Right renal pelvis (tissue), 4 donors: ENCODE measurements around the gene CD44. TPM values are rescaled to one million over a fixed set of nuclear protein-coding genes. Genes with fewer than 3 reads are reported as not detected.

Source experiments
- DNase-seq, 4 donors: peaks; one replicate each; pipeline ENCODE4 v3.0.0-alpha.2; 2013; ENCODE audit warnings: low read depth in 4 of 4, low spot score in 3 of 4, missing footprints in 1 of 4
- polyA plus RNA-seq, 4 donors: library from polyadenylated mRNA; unstranded; fragments of 120-200 nt; gene quantifications; one replicate each; pipeline ENCODE4 v1.2.1, GENCODE V29; 2013; ENCODE audit not compliant: insufficient read length in 4 of 4

CD44 gene
- polyA plus RNA-seq, 4 donors: 11.6 to 15.2 (median 12.3) TPM

DNA sequence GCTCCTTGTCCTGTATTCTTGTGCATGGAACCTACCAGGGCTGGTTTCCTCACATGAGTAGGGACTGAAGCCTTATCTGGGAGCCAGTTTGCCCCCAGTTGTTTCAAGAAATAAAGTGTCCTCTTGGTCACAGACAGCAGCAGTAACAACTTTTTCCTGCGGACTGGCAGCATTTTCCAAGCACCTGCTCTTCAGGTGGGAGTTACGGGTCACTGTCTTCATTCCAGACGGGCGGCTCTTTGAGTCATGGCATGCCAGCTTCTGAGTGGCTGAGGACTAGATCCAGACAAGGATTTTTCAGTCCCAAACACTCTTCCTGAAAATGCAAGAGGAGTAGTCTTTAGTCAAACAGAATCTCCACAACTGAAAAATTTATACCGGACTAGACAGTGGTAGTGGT, 2.7 kb upstream of the CD44 start:
- no peak for DNase-seq

DNA sequence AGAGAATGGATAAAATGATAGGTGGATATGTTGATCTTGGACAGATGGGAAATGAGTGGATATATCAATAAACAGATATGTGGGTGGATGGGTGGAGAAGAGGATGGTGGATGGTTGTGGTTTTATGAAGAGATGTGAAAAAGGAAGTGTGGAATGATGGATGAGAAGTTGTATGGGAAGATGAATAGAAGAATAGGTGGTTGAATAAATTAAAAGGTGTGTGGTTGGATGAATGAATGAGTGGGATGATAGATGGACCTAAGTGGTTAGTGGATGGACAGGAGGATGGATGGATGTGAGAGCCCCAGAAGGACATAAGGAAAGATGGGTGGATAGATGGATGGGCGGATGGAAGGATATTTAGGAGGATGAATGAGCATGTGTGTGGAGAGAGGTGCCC, 913 bp upstream of the CD44 start:
- DNase-seq: no peak

DNA sequence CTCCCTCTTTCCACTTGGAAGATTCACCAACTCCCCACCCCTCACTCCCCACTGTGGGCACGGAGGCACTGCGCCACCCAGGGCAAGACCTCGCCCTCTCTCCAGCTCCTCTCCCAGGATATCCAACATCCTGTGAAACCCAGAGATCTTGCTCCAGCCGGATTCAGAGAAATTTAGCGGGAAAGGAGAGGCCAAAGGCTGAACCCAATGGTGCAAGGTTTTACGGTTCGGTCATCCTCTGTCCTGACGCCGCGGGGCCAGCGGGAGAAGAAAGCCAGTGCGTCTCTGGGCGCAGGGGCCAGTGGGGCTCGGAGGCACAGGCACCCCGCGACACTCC, 397 bp upstream of the CD44 start:
- no peak for DNase-seq

DNA sequence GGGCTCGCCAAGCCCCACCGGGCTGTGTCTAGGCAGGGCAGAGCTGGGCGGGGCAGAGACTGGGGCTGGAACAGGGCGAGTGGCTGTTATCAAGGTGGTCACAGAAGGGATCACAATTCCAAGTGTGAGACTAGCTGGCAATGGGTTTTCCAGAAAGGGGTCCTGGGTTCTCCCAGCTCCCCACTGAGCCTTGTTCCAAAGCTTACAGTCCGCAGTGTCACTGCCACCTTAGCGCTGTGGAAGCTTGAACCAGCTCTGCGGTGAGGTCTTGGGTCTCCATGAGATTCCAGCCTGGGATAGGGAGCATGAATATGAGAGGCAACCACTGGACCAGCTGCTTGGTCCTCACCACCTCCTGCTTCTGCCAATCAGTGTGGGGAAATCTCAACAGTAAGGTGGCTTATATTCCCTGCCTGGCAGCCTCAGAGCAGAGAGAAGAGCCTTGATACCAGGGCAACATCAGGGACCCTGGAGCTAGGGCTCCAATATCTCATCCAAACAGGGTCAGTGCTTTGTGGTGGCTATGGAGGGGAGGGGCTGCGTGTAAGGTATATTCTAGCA, 831 bp downstream of the CD44 start:
- DNase-seq: no peak

DNA sequence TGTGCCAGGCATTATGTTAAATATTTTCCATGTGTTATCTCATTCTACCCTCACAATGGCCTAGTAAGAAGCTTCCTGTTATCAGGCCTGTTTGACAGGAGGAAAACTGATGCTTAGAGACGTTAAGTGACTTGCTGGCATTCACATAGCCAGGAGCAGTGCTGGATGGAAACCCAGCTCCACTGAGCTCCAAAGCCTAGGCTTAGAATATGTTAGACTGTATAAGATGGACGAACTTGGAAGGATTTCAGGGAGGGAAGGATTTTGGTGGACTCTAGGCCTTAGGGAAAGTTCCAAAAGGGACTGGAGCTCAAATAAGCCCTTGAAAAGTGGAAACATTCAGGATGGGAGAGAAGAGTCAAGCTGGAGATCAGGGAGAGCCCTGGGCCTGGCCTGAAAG, 2.1 kb downstream of the CD44 start:
- no peak for DNase-seq

DNA sequence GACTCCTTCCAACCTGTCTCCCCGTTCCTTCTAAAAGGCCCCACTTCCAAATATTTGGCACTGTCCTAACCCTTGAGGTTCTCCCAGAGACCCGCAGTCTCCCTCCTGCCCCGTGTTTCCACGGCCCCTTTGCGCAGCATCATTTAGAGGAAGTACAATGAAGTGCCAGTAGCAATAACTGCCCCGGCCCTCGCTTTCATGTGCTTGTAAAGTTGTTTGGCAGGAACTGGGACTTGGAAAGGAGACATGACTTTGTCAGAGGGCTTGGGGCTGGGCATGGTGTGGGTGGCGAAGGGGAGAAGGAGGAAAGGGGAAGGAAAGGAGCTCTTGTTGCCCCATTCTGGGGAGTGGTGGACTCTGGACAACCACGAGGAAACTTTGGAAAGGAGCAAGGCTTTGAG, 2.6 kb downstream of the CD44 start:
- DNase-seq: no peak

DNA sequence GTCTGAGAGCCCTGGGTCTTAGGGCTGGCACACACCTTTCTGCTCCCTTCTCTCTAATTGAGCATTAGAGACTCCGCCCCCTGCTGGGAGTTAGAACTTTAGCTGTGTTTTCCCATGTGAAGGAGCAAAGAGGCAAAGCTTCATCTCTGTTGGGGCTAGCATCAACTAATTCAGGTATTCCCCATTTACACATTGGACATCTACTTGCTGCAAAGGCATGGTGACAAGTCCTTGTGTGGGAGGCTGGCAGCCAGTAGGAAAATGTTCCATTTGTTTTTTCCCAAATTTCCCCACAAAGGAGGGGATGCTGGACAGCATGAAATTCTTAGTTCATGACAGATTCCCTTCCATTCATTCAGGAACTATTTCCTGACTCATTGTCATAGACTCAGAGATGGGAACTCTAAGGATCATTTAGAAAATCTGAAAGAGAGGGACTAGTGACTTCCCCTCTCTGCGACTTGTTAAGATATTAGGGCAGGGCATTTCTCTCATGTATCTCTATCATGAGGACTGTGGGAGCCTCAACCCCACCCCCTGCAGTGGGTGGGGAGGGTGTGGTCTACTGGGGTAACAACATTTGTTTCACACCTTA, 3.6 kb downstream of the CD44 start:
- DNase-seq: no peak

DNA sequence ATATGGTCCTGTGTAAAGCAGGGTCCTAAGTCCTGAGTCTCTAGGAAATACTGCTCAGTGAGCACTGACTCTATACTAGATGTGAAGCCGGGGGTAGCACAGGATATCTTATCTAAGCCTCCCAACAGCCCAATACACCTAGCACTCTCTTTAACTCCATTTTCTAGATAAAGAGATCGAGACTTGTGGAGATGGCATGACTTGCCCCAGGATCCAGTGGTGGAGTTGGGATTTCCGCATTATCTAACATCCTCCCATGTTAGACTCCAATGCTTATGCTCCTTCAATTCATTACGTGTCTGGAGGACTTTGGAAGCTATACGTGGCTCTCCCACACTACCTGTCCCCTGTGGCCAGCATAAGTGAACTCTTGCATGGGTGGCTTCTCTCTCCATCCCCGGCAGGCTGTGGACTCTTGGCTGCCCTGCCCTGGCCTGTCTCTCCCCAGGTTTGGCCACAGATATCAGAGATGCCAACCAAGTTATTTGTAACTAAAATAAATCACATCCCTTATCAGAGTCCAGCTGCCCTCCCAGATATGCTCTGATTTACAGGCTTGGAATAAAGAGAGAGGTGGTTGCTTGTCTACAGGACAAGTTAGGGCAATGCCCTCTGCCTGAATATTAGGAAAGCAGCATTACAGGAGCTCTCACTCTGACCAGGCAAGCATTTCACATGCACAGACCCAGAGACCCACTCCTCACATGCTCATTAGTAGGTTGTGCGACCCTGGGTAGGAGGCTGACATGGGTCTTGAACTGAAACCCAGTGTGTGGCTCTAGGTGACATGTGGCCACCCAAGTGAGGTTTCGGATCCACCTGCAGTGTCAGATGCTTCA, 4.5 kb downstream of the CD44 start:
- DNase-seq: no peak

DNA sequence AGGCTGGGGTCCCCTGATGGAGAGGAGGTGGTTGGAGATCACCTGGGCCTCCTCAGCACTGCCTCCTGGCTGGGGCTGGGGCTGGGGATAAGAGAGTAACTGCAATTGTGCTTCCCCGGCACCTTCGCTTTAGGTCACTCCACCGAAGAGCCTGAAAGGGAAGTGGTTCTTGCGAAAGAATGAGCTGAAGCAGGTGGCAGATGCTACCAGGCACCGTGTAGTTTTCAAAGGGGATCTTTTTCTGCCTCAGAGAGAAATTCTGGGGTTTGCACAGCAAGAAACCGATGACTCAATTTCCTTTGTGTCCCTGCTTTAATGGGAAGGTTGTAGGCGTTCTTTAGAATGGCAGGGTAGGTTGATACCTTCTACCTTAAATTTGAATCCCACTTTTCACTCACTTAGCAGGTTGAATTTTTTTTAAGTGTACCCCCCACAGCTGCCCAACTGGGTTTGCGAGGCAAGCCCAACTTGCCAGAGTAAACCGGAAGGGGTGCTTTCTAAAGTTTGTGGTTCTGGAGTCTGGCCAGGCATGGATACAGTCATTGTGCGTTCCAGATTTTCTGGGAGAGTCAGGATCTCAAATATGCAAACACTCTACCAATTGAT, 5.3 kb downstream of the CD44 start:
- DNase-seq: no peak

DNA sequence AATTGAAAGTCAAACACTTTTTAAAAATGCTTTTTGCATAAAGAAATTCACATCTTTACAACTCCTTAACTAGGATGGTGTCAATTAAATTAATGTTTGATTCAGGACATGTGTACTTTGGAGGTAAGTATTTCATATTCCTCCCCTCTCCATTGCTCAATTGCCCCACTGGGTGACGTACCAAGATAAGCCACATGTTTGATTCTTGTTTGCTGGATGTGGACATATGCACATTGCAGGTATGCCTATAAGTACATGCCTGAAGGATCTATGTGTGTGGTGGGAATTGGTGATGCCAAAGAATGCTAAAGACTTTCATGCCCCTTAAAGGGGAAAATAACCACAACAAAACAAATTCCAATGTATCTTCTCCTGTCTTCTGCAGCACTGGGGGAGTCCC, 5.8 kb downstream of the CD44 start:
- no peak for DNase-seq

DNA sequence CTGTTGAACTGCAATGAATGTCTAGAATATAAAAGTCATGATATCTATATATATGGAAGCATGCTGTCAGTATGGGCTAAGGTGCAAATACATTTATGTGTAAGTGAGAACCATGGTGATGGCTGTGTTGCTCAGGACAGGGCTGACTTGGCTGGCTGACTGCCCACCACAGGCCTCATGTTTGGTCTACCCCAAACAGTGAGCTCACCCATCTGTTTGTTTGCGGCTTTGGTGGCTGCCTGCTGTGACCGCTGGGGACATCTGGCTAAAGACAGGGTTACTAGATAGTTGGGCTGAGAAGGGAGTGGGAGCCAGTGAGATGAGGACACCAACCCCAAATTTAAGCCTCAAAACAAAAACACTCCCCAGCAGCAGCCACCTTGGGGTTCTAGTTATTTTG, 6.3 kb downstream of the CD44 start:
- no peak for DNase-seq

DNA sequence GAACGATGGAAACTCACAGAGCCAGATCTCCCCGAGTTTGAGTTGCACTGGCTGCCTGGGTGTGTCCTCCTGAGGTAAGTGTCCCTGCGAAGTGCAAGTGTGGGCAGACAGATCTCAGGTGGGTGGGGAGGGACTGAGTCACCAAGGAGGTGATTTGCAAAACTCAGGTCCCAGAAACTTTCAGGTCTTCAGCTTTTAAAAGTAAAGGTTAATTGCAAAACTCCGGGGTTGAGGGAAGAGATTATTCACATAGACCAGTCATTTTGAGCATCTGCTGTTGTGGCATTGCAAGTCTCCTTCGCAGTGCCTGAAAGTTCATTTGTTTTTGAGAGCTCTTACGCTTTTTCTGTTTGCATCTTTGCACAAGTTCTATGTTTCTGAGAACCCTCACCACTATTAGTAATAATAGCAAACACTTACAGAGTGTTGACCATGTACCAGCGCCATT, 7.1 kb downstream of the CD44 start:
- DNase-seq: no peak

DNA sequence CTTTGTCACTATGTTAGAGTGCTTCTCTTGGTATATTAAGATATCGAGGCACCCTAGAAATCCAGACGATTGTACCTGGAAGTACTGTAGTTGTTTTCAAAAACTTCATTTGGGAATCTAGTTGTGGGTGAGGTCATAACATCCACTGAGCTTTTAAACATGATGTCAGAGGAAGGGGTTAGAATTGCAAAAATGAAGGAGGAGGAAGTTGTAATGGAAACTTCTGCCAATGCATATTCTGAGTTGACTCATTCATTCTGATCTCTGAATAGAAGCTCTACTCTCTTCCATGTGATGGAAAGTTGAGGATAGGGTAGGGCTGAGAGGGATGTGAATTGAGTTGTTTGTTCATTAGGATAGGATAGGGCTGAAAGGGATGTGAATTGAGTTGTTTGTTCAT, 7.7 kb downstream of the CD44 start:
- DNase-seq: no peak

DNA sequence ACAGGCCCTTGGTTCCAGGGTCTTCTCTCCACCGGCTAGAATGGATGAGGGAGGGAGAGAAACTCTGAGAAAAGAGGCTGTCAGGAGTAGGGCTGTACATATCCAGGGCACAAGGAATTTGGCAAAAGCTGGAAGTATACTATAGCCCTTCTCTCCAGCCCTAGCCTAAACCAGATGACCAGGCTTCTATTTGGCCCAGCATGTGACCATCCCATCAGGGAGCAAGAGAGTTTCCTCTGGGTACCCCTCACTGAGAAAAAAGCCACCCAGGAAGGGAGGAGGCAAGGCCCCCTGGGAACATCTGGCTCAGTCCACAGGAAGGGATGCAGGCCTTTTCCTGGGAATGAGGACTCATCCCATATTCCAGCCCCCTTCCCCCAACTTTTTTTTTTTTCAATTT, 8.3 kb downstream of the CD44 start:
- DNase-seq: no peak

DNA sequence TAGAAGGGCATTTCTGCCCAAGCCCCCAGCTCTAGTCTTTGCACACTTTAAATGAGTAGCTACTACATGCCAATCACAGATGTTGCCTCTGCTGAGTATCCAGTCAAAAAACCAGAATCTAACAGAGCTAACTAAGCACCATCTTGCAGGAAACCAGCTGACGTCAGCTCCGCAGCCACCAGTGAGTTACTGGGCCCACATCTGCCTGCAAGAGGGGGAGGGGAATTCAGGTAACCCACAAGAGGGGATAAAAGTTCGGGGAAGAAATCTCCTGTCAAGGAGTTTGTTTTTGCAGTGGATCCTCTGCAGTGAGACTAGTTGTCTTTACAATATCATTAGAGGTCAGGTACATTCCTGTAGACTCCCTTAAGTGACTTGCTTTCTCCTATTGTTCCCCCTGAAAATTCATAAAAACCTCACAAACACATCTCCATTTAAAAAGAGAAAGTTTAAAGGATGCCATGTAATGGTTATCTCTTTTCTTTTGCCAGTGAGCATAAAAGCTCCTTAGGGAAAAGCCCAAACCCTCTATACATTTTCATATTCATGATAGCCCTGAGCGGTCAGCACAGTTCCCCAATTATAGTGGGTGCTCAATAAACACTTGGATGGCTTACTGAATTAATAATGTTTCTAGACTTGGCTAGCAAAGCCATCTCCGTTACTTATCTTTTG, 9.3 kb downstream of the CD44 start:
- DNase-seq: no peak

DNA sequence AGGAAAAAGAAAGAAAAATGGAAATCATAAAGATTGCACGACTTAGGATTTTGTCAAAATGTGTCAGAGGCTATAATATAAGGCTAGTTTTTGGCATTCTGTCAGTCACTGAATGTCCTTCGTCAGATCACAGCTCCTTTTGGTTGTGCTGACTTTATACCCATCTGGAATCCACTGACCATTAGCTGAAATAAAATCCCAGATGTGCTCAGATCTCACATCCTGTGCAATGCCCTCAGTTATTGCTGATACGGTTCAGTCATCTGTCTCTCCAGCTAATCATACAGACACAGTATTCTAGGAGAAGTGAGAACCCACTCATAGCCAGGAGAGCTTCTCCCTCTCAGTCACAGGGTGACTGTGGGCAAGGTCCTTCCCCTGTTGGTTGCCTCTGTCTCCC, 11.5 kb downstream of the CD44 start:
- DNase-seq: no peak

DNA sequence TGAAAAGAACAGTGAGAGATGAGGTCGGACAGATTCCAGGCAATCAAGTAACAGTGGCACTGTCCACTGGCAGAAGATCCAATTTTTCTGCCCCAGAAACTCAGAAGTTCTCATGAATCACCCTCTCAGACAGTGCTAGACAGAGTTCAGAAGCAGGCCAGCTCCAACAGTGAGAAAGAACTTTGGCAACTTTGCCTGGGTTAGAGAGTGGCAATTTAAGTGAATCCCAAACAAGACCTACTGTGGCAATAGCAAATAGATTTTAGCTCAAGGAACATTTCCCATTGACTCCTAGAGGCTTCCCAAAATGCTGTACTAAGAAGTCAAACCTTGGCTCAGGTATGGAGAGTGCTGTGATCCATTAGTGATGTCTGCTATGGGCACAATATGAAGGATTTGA, 12.3 kb downstream of the CD44 start:
- no peak for DNase-seq

DNA sequence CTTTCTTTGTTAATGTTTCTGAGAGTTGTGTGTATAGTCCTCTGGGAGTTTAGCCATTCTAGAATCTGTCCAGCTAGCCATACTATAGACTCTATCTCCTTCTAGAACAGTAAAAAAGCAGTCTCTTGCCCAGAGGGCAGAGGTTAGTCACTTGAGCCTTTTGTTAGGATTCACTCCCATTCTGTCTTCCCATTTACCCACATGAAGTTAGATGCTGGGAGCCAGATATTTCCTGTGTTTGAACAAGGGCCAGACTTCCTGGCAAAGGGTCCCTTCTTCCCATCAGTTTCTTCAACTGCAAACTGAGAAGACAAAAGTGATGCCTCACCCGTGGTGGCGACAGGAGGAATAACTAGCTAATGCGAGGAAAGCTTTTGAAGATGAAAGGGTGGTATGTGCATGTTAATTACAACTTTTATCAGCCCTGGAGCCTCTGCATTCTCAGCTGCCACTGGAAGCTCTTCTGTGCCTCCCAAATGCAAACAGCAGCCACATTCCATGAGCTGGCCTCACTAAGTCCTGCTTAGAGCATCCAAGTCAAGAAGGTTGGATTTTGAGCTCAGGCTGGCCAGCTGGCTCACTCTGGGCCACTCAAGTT, 12.8 kb downstream of the CD44 start:
- DNase-seq: no peak

DNA sequence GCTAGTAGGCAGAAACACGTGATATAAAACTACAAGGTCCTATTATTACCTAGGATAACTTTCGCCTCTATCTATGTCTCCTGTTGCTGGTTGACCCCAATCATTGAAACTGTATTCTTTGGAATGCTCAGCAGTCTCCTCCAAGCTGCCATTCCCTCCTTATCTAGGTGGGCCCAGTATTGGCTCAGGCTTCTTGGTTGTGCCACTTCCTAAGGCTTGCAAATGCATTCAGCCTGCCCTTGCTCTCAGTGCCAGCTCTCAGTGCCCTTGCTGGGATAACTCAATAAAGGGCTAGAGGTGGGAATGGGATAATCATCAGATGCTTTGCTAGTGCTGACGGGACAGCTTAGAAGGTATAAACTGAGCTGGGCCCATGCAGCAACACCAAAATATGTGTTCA, 13.6 kb downstream of the CD44 start:
- no peak for DNase-seq

DNA sequence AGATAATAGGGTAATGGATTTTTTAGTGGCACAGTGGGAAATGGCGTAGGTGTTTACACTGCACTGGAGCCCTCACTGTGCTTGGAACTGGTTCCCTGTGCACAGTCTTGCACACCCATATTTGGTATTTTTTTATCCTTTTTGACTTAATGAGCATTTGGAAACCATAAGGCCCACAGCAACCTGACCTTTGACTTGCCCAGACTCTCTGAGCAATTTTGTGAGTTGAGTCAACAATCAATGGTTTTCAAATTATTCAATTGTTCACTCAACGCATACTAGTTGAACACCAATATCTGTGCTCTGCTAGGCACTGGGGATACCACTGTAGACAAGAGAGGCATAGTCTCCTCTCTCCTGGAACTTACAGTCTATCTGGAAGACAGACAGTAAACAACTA, 14.3 kb downstream of the CD44 start:
- no peak for DNase-seq

DNA sequence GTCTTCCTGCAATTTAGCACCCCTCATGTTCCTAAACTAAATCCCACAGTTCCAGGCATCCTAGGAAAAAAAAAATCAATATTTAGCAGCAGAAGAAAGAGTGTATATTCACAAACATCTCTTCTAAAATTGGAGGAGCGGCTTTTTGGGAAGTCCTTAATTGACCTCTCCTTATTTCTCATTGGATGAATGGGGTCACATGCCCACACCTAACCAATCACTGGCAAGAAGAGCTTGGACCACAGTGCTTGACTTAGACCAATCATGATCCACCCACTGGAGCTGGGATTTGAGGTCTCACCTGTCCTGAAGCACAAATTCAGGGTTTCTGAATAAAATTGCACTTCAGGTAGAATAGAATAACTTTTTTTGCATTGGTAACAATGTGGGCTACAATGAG, 16.0 kb downstream of the CD44 start:
- no peak for DNase-seq
